CD4-positive, alpha-beta T cell (primary cell): Measurements from ENCODE around the gene PUSL1. TPM values are rescaled to one million over a fixed set of nuclear protein-coding genes. Genes with fewer than 3 reads are reported as not detected.
A peak's percentile ranks its signal among the peaks of the same experiment; 100 is the strongest.

ENCODE experiments used
- ATAC-seq: fragments of 200-7000 bp; cut with Tn5 transposase; one replicate; pipeline ENCODE4 v1.10.0; 2022; ENCODE audit warnings: mild to moderate bottlenecking; ENCODE audit not compliant: poor library complexity
- CTCF ChIA-PET: fragments of 350-600 bp; sonication (Branson Sonifier 250); formaldehyde crosslinking; loops from one replicate; lab custom pipeline; 2021; ENCODE audit warnings: antibody characterized with exemption, inconsistent platforms; lab: Charles Lee
- POLR2A ChIA-PET: fragments of 350-600 bp; sonication (Branson Sonifier 250); formaldehyde crosslinking; loops from one replicate; lab custom pipeline; 2021; ENCODE audit warnings: antibody characterized with exemption, inconsistent platforms; lab: Charles Lee
- DNase-seq, 14 experiments: peaks; one replicate each; pipeline ENCODE4 v3.0.0-alpha.2; 2013 to 2020; ENCODE audit warnings: mixed read lengths in 2 of 14
- H3K27ac ChIP-seq, 2 donors: one replicate each; pipeline versions ENCODE4 v1.5.1 to v1.7.0; 2013; ENCODE audit warnings: low read length in 2 of 2, low read depth in 1 of 2, mild to moderate bottlenecking in 1 of 2
- H3K27me3 ChIP-seq, 2 experiments: 1 replicate in 1 of 2; 2 replicates in 1 of 2; pipeline versions ENCODE4 v1.6.1 to v1.7.0; 2013; ENCODE audit warnings: low read length in 2 of 2, control low read depth in 1 of 2, mild to moderate bottlenecking in 1 of 2, moderate library complexity in 1 of 2; ENCODE audit not compliant: insufficient read depth in 2 of 2, control insufficient read depth in 1 of 2
- H3K36me3 ChIP-seq: one replicate; pipeline ENCODE4 v1.6.1; 2013; ENCODE audit warnings: low read length, control low read depth; ENCODE audit not compliant: insufficient read depth
- H3K4me1 ChIP-seq: one replicate; pipeline ENCODE4 v1.6.1; 2013; ENCODE audit warnings: low read length, control low read depth; ENCODE audit not compliant: insufficient read depth
- H3K4me3 ChIP-seq: one replicate; pipeline ENCODE4 v1.5.1; 2013; ENCODE audit warnings: mild to moderate bottlenecking, low read length, moderate library complexity
- H3K9me3 ChIP-seq, 2 experiments: 1 replicate in 1 of 2; 2 replicates in 1 of 2; pipeline versions ENCODE4 v1.6.1 to v1.7.0; 2013; ENCODE audit warnings: low read length in 2 of 2, mild to moderate bottlenecking in 2 of 2, control low read depth in 1 of 2, moderate library complexity in 1 of 2; ENCODE audit not compliant: control insufficient read depth in 1 of 2, insufficient read depth in 1 of 2
- H3K27ac Mint-ChIP-seq: one replicate; pipeline ENCODE4 v1.8.0; 2020; ENCODE audit warnings: mixed read lengths
- H3K27me3 Mint-ChIP-seq: one replicate; pipeline ENCODE4 v1.8.0; 2021; ENCODE audit warnings: mixed read lengths
- H3K36me3 Mint-ChIP-seq: one replicate; pipeline ENCODE4 v1.8.0; 2021; ENCODE audit warnings: low read depth, mixed read lengths
- H3K4me1 Mint-ChIP-seq: one replicate; pipeline ENCODE4 v1.8.0; 2021; ENCODE audit warnings: low read depth, mixed read lengths
- H3K4me3 Mint-ChIP-seq: one replicate; pipeline ENCODE4 v1.8.0; 2020; ENCODE audit warnings: mild to moderate bottlenecking, mixed read lengths
- H3K9me3 Mint-ChIP-seq: one replicate; pipeline ENCODE4 v1.8.0; 2020; ENCODE audit warnings: mixed read lengths
- intact Hi-C, 2 experiments: fragments of 100-400 bp; cut with DNase I in 1 of 2; cut with micrococcal nuclease in 1 of 2; formaldehyde crosslinking; loops; one replicate each; pipeline versions ENCODE4 v1.15.1 to v1.9.0; 2023 to 2025; cut with DNase I, micrococcal nuclease
- total RNA-seq, 174 experiments: library from RNA in 2 of 174; stranded (reverse) in 2 of 174; gene quantifications; one replicate each; pipeline ENCODE4 v1.2.3 and lab custom pipeline; 2021 to 2026
- TF ChIP-seq, protein P1 (sequence below): fragments of 200-600 bp; IDR thresholded peaks from one replicate; pipeline ENCODE4 v1.8.0; 2022; ENCODE audit warnings: antibody characterized with exemption, mild to moderate bottlenecking

Gene PUSL1
- total RNA-seq, 2 experiments from 2014 or later, result 18.1 to 19.2 TPM

DNA sequence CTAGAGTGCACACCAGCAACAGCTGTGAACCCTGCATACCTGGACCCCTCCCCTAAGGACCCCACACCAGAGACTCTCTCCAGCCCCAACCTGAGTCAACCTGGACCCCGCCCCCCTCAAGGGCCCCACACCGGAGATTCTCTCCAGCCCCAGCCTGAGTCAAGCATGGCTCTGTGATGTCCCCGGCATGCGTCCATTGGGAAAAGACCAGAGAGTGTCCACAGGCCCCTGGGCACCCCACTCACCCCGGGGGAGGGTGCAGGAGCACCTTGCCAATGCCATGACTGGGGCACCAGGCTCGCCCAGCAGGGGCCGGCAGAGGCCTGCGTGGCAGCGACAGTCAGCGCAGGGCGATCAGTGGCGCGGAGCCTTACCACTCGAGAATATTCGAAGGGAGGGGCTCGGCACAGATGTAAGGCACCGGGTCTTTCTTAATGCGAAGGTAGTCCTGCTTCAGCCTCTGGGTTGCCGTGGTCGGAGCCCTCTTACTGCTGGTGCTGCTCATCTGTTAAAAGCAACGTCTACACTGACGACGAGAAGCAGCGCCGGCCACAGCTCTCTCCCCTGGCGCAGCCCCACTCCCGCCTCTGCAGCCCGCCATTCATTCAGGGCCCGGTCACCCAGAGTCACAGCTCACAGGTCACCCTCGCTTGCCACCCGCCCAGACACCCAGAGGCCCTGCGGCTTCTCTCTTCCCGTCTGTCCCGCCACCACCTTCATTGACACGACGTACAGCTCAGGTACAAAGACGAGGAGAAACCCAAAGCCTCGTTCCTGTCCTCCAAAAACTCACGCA lies 40.7 kb upstream of the PUSL1 start:
- ChIA-PET POLR2A (no interaction called here), CTCF (no interaction called here)
- TF ChIP-seq, protein P1, sequence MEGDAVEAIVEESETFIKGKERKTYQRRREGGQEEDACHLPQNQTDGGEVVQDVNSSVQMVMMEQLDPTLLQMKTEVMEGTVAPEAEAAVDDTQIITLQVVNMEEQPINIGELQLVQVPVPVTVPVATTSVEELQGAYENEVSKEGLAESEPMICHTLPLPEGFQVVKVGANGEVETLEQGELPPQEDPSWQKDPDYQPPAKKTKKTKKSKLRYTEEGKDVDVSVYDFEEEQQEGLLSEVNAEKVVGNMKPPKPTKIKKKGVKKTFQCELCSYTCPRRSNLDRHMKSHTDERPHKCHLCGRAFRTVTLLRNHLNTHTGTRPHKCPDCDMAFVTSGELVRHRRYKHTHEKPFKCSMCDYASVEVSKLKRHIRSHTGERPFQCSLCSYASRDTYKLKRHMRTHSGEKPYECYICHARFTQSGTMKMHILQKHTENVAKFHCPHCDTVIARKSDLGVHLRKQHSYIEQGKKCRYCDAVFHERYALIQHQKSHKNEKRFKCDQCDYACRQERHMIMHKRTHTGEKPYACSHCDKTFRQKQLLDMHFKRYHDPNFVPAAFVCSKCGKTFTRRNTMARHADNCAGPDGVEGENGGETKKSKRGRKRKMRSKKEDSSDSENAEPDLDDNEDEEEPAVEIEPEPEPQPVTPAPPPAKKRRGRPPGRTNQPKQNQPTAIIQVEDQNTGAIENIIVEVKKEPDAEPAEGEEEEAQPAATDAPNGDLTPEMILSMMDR, result no peak
- intact Hi-C loops, result no loop called here
- Histone ChIP-seq H3K27ac (no peak overlapping the region), H3K9me3 (no peaks in the 10 kb centered on the region), H3K4me1 (peaks cover 38% of the 10 kb centered on the region), H3K36me3 (peaks cover 48% of the 10 kb centered on the region), H3K27me3 (no peaks in the 10 kb centered on the region), H3K4me3 (no peak overlapping the region)
- Mint-ChIP-seq H3K9me3 (no peaks in the 10 kb centered on the region), H3K4me1 (peaks cover 30% of the 10 kb centered on the region), H3K4me3 (peak overlapping the region; percentile 45), H3K27me3 (no peaks in the 10 kb centered on the region), H3K27ac (peak overlapping the region; percentile 58), H3K36me3 (peaks cover 63% of the 10 kb centered on the region)
- ATAC-seq, result no peak
- DNase-seq, result no peak

GRCh38 chr1:1268284-1268682 lies 40.1 kb upstream of the PUSL1 start:
- Histone ChIP-seq H3K27me3 (no peaks in the 10 kb centered on the region), H3K9me3 (no peaks in the 10 kb centered on the region), H3K4me3 (no peak overlapping the region), H3K4me1 (peaks cover 43% of the 10 kb centered on the region), H3K36me3 (peaks cover 42% of the 10 kb centered on the region), H3K27ac (no peak overlapping the region)
- CTCF ChIA-PET, result no interaction called here
- ATAC-seq (no peak), DNase-seq (no peak)
- Mint-ChIP-seq H3K4me1 (peaks cover 34% of the 10 kb centered on the region), H3K9me3 (no peaks in the 10 kb centered on the region), H3K27me3 (no peaks in the 10 kb centered on the region), H3K27ac (no peak overlapping the region), H3K36me3 (peaks cover 63% of the 10 kb centered on the region), H3K4me3 (no peak overlapping the region)
- TF ChIP-seq, protein P1, result no peak
- POLR2A ChIA-PET, result no interaction called here
- intact Hi-C loops, result no loop called here

DNA sequence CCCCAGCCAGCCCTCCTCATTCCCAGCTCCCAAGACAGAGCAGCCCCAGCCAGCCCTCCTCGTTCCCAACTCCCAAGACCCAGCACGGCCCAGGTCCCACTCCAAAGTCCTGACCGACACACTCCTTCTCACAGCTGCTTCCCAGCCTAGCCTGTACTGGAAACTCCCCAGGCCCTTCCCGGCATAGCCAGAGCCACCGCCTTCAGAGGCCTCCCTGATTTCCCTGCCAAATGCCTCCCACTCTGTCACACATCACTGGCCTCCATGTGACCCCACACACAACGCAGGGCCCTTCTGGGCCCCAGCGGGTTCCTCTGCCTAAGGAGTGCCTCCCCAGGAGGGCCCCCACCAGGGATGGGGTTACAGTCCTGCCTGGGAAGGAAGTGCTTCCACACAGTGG lies 37.6 kb upstream of the PUSL1 start:
- POLR2A ChIA-PET, result interaction anchor here (0.7 kb wide), 1 partner anchor 113 kb away, joined by 3 read pairs; no protein-coding TSS in a partner anchor
- ATAC-seq (no peak), DNase-seq (no peak)
- peak overlapping the region; percentile 92 for H3K4me3 Mint-ChIP-seq
- TF ChIP-seq, protein P1, result no peak
- intact Hi-C loops, result loop anchor here in 1 of 2 experiments (5.0 kb wide), 1 partner anchor 126 kb away; the partner anchor contains the start of gene CCNL2
- no peak overlapping the region for H3K27ac ChIP-seq
- H3K27me3 ChIP-seq, result no peaks in the 10 kb centered on the region
- CTCF ChIA-PET, result no interaction called here
- no peaks in the 10 kb centered on the region for H3K9me3 ChIP-seq
- H3K4me1 ChIP-seq, result peaks cover 51% of the 10 kb centered on the region
- H3K36me3 ChIP-seq, result peaks cover 25% of the 10 kb centered on the region
- H3K27ac Mint-ChIP-seq, result peak overlapping the region; percentile 81
- no peaks in the 10 kb centered on the region for H3K9me3 Mint-ChIP-seq
- H3K27me3 Mint-ChIP-seq, result no peaks in the 10 kb centered on the region
- H3K4me3 ChIP-seq, result no peak overlapping the region
- peaks cover 34% of the 10 kb centered on the region for H3K4me1 Mint-ChIP-seq
- peaks cover 38% of the 10 kb centered on the region for H3K36me3 Mint-ChIP-seq
